DMS153 treated with DMSO at 0.1 percent for 48 hours (cell line): ENCODE data around the gene GFM1.

Experiments
- DNase-seq: peaks from one replicate; lab custom pipeline; 2025; ENCODE audit not compliant: unreplicated experiment; lab: John Stamatoyannopoulos, UW

Gene GFM1

GRCh38 chr3:158723991-158724390 is 79.7 kb downstream of the GFM1 start:
- no peak for DNase-seq

GRCh38 chr3:158725348-158726011 is 81.2 kb downstream of the GFM1 start:
- DNase-seq: no peak

GRCh38 chr3:158727206-158728060 is 83.1 kb downstream of the GFM1 start:
- peak; percentile 75 for DNase-seq

- no peak for DNase-seq
Observed at GRCh38 chr3:158728061-158728377, 83.7 kb downstream of the GFM1 start.

- DNase-seq: no peak
Observed at GRCh38 chr3:158728851-158729250, 84.5 kb downstream of the GFM1 start.

- DNase-seq: no peak
Observed at GRCh38 chr3:158731486-158731885, 87.2 kb downstream of the GFM1 start.

GRCh38 chr3:158731938-158732855 is 87.9 kb downstream of the GFM1 start, which contains the start of gene RARRES1:
Gene RARRES1 (minus strand): TSS chr3:158732457. CDS start chr3:158732415, 42 bp downstream.
- DNase-seq: peak; percentile 10

GRCh38 chr3:158732856-158733200 is 88.5 kb downstream of the GFM1 start:
- DNase-seq: no peak

- DNase-seq: no peak
Observed at GRCh38 chr3:158733656-158734055, 89.3 kb downstream of the GFM1 start.

GRCh38 chr3:158735296-158736033 is 91.1 kb downstream of the GFM1 start:
- DNase-seq: no peak

- DNase-seq: no peak
Observed at GRCh38 chr3:158737410-158737809, 93.1 kb downstream of the GFM1 start.

GRCh38 chr3:158737976-158738615 is 93.8 kb downstream of the GFM1 start:
- DNase-seq: no peak

GRCh38 chr3:158738653-158739052 is 94.3 kb downstream of the GFM1 start:
- DNase-seq: no peak

GRCh38 chr3:158739078-158739477 is 94.8 kb downstream of the GFM1 start:
- no peak for DNase-seq

GRCh38 chr3:158739661-158740060 is 95.3 kb downstream of the GFM1 start:
- no peak for DNase-seq
